Measurements from ENCODE around the gene PRKG1. TPM values are rescaled to one million over a fixed set of nuclear protein-coding genes. Genes with fewer than 3 reads are reported as not detected.

Gene PRKG1
- total RNA-seq, 1 experiment from 2014 or later, result 10.4 TPM

- WGBS (ENCODE audit: extremely low coverage, insufficient read length, low lambda C conversion rate), result no CpG with 5 or more reads among the region's 1 CpG
- Histone ChIP-seq H2BK15ac (ENCODE audit: low read depth, low read length) (no peak overlapping the region), H4K5ac (ENCODE audit: insufficient read length, low read depth, low read length) (no peak overlapping the region), H2BK20ac (ENCODE audit: low read depth, low read length, poor library complexity, severe bottlenecking) (no peak overlapping the region), H3K79me2 (ENCODE audit: insufficient read depth, low read length) (no peaks in the 10 kb centered on the region), H2BK5ac (ENCODE audit: insufficient read length, low read length) (no peak overlapping the region), H3K9me3 (ENCODE audit: control insufficient read depth, low read depth, low read length) (no peaks in the 10 kb centered on the region), H2BK120ac (ENCODE audit: low read depth, low read length, poor library complexity, severe bottlenecking) (no peak overlapping the region), H3K56ac (ENCODE audit: insufficient read length, low read depth, low read length) (no peak overlapping the region), H3K14ac (ENCODE audit: insufficient read depth, low read length) (no peak overlapping the region), H2BK12ac (ENCODE audit: insufficient read length, low read depth, low read length) (no peak overlapping the region), H4K8ac (replicated peaks; ENCODE audit: insufficient read length, low read depth, low read length) (no peak overlapping the region), H4K91ac (ENCODE audit: insufficient read length, low read depth, low read length) (no peak overlapping the region), H3K27me3 (ENCODE audit: insufficient read depth, low read length) (no peaks in the 10 kb centered on the region), H3K79me1 (ENCODE audit: insufficient read depth, low read depth, low read length, poor library complexity, severe bottlenecking) (no peaks in the 10 kb centered on the region), H3K23me2 (ENCODE audit: insufficient read length, low read depth, low read length, poor library complexity, severe bottlenecking) (no peaks in the 10 kb centered on the region), H3K18ac (ENCODE audit: insufficient read length, low read depth, low read length) (no peak overlapping the region), H3T11ph (ENCODE audit: low read length) (no peak overlapping the region), H3K4me1 (ENCODE audit: insufficient read depth, low read length) (peaks cover 3% of the 10 kb centered on the region; the same call in 1 of the 2 replicates), H3K23ac (ENCODE audit: insufficient read length, low read depth, low read length) (no peak overlapping the region), H2AFZ (ENCODE audit: low read length) (no peak overlapping the region), H3K27ac (ENCODE audit: insufficient read length, low read depth, low read length) (no peak overlapping the region), H3K9ac (ENCODE audit: extremely low read depth, insufficient read length, low read length) (no peak overlapping the region), H3K4ac (ENCODE audit: low read depth, low read length) (no peak overlapping the region), H2AK5ac (ENCODE audit: insufficient read length, low read length) (no peak overlapping the region), H3K4me2 (ENCODE audit: insufficient read depth, insufficient read length, low read length) (no peak overlapping the region), H4K20me1 (ENCODE audit: control insufficient read depth, insufficient read depth, insufficient read length) (no peaks in the 10 kb centered on the region)
- no peak for DNase-seq
- Mint-ChIP-seq H3K9me3 (no peaks in the 10 kb centered on the region), H3K27ac (no peak overlapping the region), H3K27me3 (ENCODE audit: low read depth) (no peaks in the 10 kb centered on the region; the same call in 1 of the 2 replicates), H3K4me1 (peaks cover 8 to 13% of the 10 kb centered on the region in 2 experiments; a peak in 3 of 4 replicates), H3K4me3 (no peak overlapping the region), H3K36me3 (ENCODE audit: insufficient read depth in 1 of 3, low read depth in 3 of 3) (no peaks in the 10 kb centered on the region)
- TF ChIP-seq, protein P1, sequence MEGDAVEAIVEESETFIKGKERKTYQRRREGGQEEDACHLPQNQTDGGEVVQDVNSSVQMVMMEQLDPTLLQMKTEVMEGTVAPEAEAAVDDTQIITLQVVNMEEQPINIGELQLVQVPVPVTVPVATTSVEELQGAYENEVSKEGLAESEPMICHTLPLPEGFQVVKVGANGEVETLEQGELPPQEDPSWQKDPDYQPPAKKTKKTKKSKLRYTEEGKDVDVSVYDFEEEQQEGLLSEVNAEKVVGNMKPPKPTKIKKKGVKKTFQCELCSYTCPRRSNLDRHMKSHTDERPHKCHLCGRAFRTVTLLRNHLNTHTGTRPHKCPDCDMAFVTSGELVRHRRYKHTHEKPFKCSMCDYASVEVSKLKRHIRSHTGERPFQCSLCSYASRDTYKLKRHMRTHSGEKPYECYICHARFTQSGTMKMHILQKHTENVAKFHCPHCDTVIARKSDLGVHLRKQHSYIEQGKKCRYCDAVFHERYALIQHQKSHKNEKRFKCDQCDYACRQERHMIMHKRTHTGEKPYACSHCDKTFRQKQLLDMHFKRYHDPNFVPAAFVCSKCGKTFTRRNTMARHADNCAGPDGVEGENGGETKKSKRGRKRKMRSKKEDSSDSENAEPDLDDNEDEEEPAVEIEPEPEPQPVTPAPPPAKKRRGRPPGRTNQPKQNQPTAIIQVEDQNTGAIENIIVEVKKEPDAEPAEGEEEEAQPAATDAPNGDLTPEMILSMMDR (conservative IDR thresholded peaks at IDR 0.05), result no peak
Measured at GRCh38 chr10:52335665-52336064, 1261.4 kb downstream of the PRKG1 start.

Measured in H9 (cell line).